Activated naive CD8-positive, alpha-beta T cell treated with anti-CD3 and anti-CD28 coated beads, Interleukin-2, amount 10 ng/mL, durations not matched to agents 7 days and 5 days (primary cell): Measurements from ENCODE around the gene DND1. TPM values are rescaled to one million over a fixed set of nuclear protein-coding genes. Genes with fewer than 3 reads are reported as not detected.
A peak's percentile ranks its signal among the peaks of the same experiment; 100 is the strongest.
"Not testable (repeated sequence)": the region's sequence is repeated elsewhere in the genome, so short reads cannot be mapped to it uniquely, and the experiment has no call there.

Experiments used
- ATAC-seq: fragments of 150-1000 bp; cut with Tn5 transposase; one replicate; pipeline ENCODE4 v1.10.0; 2021; ENCODE audit warnings: low read depth, moderate library complexity
- POLR2A ChIA-PET: fragments of 350-600 bp; sonication (Branson Sonifier 250); formaldehyde crosslinking; loops from one replicate; lab custom pipeline; 2021; ENCODE audit warnings: antibody characterized with exemption; lab: Charles Lee
- DNase-seq: peaks from one replicate; pipeline ENCODE4 v3.0.0; 2021
- H3K27ac Mint-ChIP-seq: one replicate; pipeline ENCODE4 v1.8.0; 2022; ENCODE audit warnings: mild to moderate bottlenecking, mixed read lengths
- H3K27me3 Mint-ChIP-seq: one replicate; pipeline ENCODE4 v1.8.0; 2022; ENCODE audit warnings: mild to moderate bottlenecking, moderate library complexity, mixed read lengths
- H3K36me3 Mint-ChIP-seq: one replicate; pipeline ENCODE4 v1.8.0; 2021; ENCODE audit warnings: mild to moderate bottlenecking, mixed read lengths
- H3K4me1 Mint-ChIP-seq: one replicate; pipeline ENCODE4 v1.8.0; 2021; ENCODE audit warnings: mixed read lengths
- H3K4me3 Mint-ChIP-seq: one replicate; pipeline ENCODE4 v1.8.0; 2022; ENCODE audit warnings: mild to moderate bottlenecking, moderate library complexity, mixed read lengths
- H3K9me3 Mint-ChIP-seq: one replicate; pipeline ENCODE4 v1.8.0; 2021; ENCODE audit warnings: mixed read lengths
- total RNA-seq, 2 experiments: library from RNA; stranded (reverse); gene quantifications; one replicate each; pipeline ENCODE4 v1.2.3, GENCODE V29; 2021

DND1 gene
- total RNA-seq, 2 experiments from 2014 or later: 3.1 to 3.4 TPM

- DNase-seq (no peak), ATAC-seq (no peak)
- Mint-ChIP-seq H3K27ac (no peak overlapping the region), H3K9me3 (no peaks in the 10 kb centered on the region), H3K4me1 (peaks cover 28% of the 10 kb centered on the region), H3K36me3 (peaks cover 34% of the 10 kb centered on the region), H3K27me3 (no peaks in the 10 kb centered on the region), H3K4me3 (no peak overlapping the region)
- POLR2A ChIA-PET: no interaction called here
Observed at GRCh38 chr5:140694276-140694675, 20.9 kb upstream of the DND1 start.

GRCh38 chr5:140690941-140691924 lies 17.9 kb upstream of the DND1 start, which contains the start of the genes HARS1 and HARS2:
Gene HARS1 (minus strand): TSS chr5:140691370. CDS start chr5:140691304, 66 bp downstream.
Gene HARS2 (plus strand): TSS chr5:140691455. CDS start chr5:140691649, 194 bp downstream.
- peak; percentile 78 for DNase-seq
- Mint-ChIP-seq H3K36me3 (peaks cover 22% of the 10 kb centered on the region), H3K9me3 (no peaks in the 10 kb centered on the region), H3K27ac (peak within 1 kb of the TSS; percentile 96), H3K4me3 (peak within 1 kb of the TSS; percentile 97), H3K27me3 (no peaks in the 10 kb centered on the region), H3K4me1 (peaks cover 35% of the 10 kb centered on the region)
- peak; percentile 93 for ATAC-seq
- POLR2A ChIA-PET: interaction anchor here (0.6 to 2.2 kb wide), 20 partner anchors 9 to 290 kb away, joined by 3 to 25 read pairs (median 4); partner anchors contain the start of genes APBB3, DND1, EIF4EBP3 and IK

GRCh38 chr5:140690376-140690932 lies 17.1 kb upstream of the DND1 start:
- no peak for ATAC-seq
- peaks cover 16% of the 10 kb centered on the region for H3K36me3 Mint-ChIP-seq
- no peaks in the 10 kb centered on the region for H3K27me3 Mint-ChIP-seq
- H3K9me3 Mint-ChIP-seq: no peaks in the 10 kb centered on the region
- DNase-seq: no peak
- H3K4me3 Mint-ChIP-seq: peak overlapping the region; percentile 97
- POLR2A ChIA-PET: interaction anchor here (0.7 to 2.2 kb wide), 16 partner anchors 9 to 289 kb away, joined by 3 to 25 read pairs (median 4); partner anchors contain the start of genes APBB3, DND1, EIF4EBP3 and IK
- peaks cover 35% of the 10 kb centered on the region for H3K4me1 Mint-ChIP-seq
- H3K27ac Mint-ChIP-seq: peak overlapping the region; percentile 96

- DNase-seq (no peak), ATAC-seq (no peak)
- Mint-ChIP-seq H3K4me1 (peaks cover 16% of the 10 kb centered on the region), H3K36me3 (peaks cover 16% of the 10 kb centered on the region), H3K4me3 (no peak overlapping the region), H3K27me3 (no peaks in the 10 kb centered on the region), H3K27ac (no peak overlapping the region), H3K9me3 (no peaks in the 10 kb centered on the region)
- POLR2A ChIA-PET: interaction anchor here (1.2 to 1.5 kb wide), 2 partner anchors 12 to 14 kb away, joined by 4 to 5 read pairs; partner anchors contain the start of genes HARS1, HARS2 and WDR55
Observed at GRCh38 chr5:140678993-140679392, 5.6 kb upstream of the DND1 start.

GRCh38 chr5:140677947-140678346 lies 4.6 kb upstream of the DND1 start:
- DNase-seq: no peak
- H3K4me3 Mint-ChIP-seq: no peak overlapping the region
- H3K9me3 Mint-ChIP-seq: no peaks in the 10 kb centered on the region
- ATAC-seq: no peak
- H3K36me3 Mint-ChIP-seq: peaks cover 12% of the 10 kb centered on the region
- peaks cover 16% of the 10 kb centered on the region for H3K4me1 Mint-ChIP-seq
- H3K27me3 Mint-ChIP-seq: no peaks in the 10 kb centered on the region
- H3K27ac Mint-ChIP-seq: peak overlapping the region; percentile 75
- POLR2A ChIA-PET: interaction anchor here (1.1 to 1.6 kb wide), 3 partner anchors 13 to 23 kb away, joined by 4 read pairs; partner anchors contain the start of genes HARS1, HARS2, WDR55 and ZMAT2

GRCh38 chr5:140674629-140675028 lies 1.3 kb upstream of the DND1 start:
- H3K4me1 Mint-ChIP-seq: peaks cover 14% of the 10 kb centered on the region
- H3K27me3 Mint-ChIP-seq: no peaks in the 10 kb centered on the region
- H3K36me3 Mint-ChIP-seq: peaks cover 11% of the 10 kb centered on the region
- no peak overlapping the region for H3K27ac Mint-ChIP-seq
- no peak overlapping the region for H3K4me3 Mint-ChIP-seq
- ATAC-seq (no peak), DNase-seq (no peak)
- POLR2A ChIA-PET: interaction anchor here (1.4 kb wide), 1 partner anchor 10 kb away, joined by 6 read pairs; the partner anchor contains the start of gene WDR55
- no peaks in the 10 kb centered on the region for H3K9me3 Mint-ChIP-seq

GRCh38 chr5:140674211-140674610 lies 835 bp upstream of the DND1 start:
- Mint-ChIP-seq H3K27ac (no peak overlapping the region), H3K9me3 (no peaks in the 10 kb centered on the region), H3K4me1 (peaks cover 14% of the 10 kb centered on the region), H3K4me3 (no peak overlapping the region), H3K27me3 (no peaks in the 10 kb centered on the region), H3K36me3 (peaks cover 14% of the 10 kb centered on the region)
- POLR2A ChIA-PET: interaction anchor here (1.4 kb wide), 1 partner anchor 10 kb away, joined by 6 read pairs; the partner anchor contains the start of gene WDR55
- ATAC-seq (peak; percentile 31), DNase-seq (no peak)

- Mint-ChIP-seq H3K4me3 (no peak overlapping the region), H3K27ac (no peak overlapping the region), H3K27me3 (no peaks in the 10 kb centered on the region), H3K4me1 (peaks cover 9% of the 10 kb centered on the region), H3K36me3 (peaks cover 18% of the 10 kb centered on the region), H3K9me3 (no peaks in the 10 kb centered on the region)
- POLR2A ChIA-PET: interaction anchor here (1.8 kb wide), 1 partner anchor 18 kb away, joined by 7 read pairs; the partner anchor contains the start of genes HARS1 and HARS2
- peak; percentile 31 for ATAC-seq
- DNase-seq: peak; percentile 40
Observed at GRCh38 chr5:140672455-140673186, 755 bp downstream of the DND1 start.

GRCh38 chr5:140671472-140672125 lies 1.8 kb downstream of the DND1 start:
- no peaks in the 10 kb centered on the region for H3K9me3 Mint-ChIP-seq
- POLR2A ChIA-PET: interaction anchor here (1.5 to 1.8 kb wide), 2 partner anchors 19 kb away, joined by 3 to 7 read pairs; partner anchors contain the start of genes HARS1 and HARS2
- H3K4me1 Mint-ChIP-seq: peaks cover 15% of the 10 kb centered on the region
- no peak for DNase-seq
- H3K36me3 Mint-ChIP-seq: peaks cover 20% of the 10 kb centered on the region
- no peak for ATAC-seq
- H3K27ac Mint-ChIP-seq: no peak overlapping the region
- no peak overlapping the region for H3K4me3 Mint-ChIP-seq
- H3K27me3 Mint-ChIP-seq: no peaks in the 10 kb centered on the region

GRCh38 chr5:140671035-140671434 lies 2.3 kb downstream of the DND1 start:
- not testable (repeated sequence) for H3K4me3 Mint-ChIP-seq, H3K27me3 Mint-ChIP-seq, H3K27ac Mint-ChIP-seq, H3K9me3 Mint-ChIP-seq, ATAC-seq, DNase-seq
- Mint-ChIP-seq H3K4me1 (peaks cover 19% of the 10 kb centered on the region), H3K36me3 (peaks cover 24% of the 10 kb centered on the region)
- POLR2A ChIA-PET: interaction anchor here (0.5 to 1.5 kb wide), 2 partner anchors 20 to 163 kb away, joined by 3 to 4 read pairs; partner anchors contain the start of genes HARS1 and HARS2

GRCh38 chr5:140664359-140665119 lies 8.8 kb downstream of the DND1 start, which contains the start of gene WDR55:
Gene WDR55 (plus strand): TSS chr5:140664904. CDS start chr5:140664913, 9 bp downstream.
- Mint-ChIP-seq H3K4me1 (peaks cover 16% of the 10 kb centered on the region), H3K27ac (peak within 1 kb of the TSS; percentile 95), H3K9me3 (no peaks in the 10 kb centered on the region), H3K27me3 (no peaks in the 10 kb centered on the region), H3K4me3 (peak within 1 kb of the TSS; percentile 99), H3K36me3 (peaks cover 29% of the 10 kb centered on the region)
- peak; percentile 96 for DNase-seq
- POLR2A ChIA-PET: interaction anchor here (0.6 to 4.5 kb wide), 8 partner anchors 10 to 142 kb away, joined by 3 to 38 read pairs (median 4); partner anchors contain the start of genes HARS1, HARS2, IK and NDUFA2
- peak; percentile 94 for ATAC-seq
